PFSK-1 (cell line): ENCODE results near the gene EIF4E. TPM values are rescaled to one million over a fixed set of nuclear protein-coding genes. Genes with fewer than 3 reads are reported as not detected.
A peak's percentile ranks its signal among the peaks of the same experiment; 100 is the strongest.

ENCODE experiments used
- FOXP2 ChIP-seq: optimal IDR thresholded peaks from 2 replicates; pipeline ENCODE3; 2011; ENCODE audit warnings: borderline replicate concordance, control low read depth, inconsistent platforms; ENCODE audit not compliant: insufficient read depth; ENCODE audit errors: extremely low read length, extremely low read depth
- POLR2AphosphoS5 ChIP-seq: IDR thresholded peaks from 2 replicates; pipeline ENCODE4 v1.6.1; 2012; ENCODE audit warnings: low read depth, mild to moderate bottlenecking, control low read depth, low read length, moderate library complexity
- REST ChIP-seq, 2 experiments: IDR thresholded peaks; 2 replicates each; pipeline versions ENCODE4 v1.6.1 to v1.8.0; 2011 to 2012; ENCODE audit warnings: low read depth in 2 of 2, low read length in 2 of 2, control low read depth in 1 of 2, inconsistent platforms in 1 of 2, mild to moderate bottlenecking in 1 of 2, moderate library complexity in 1 of 2; ENCODE audit not compliant: insufficient read depth in 1 of 2
- SIN3A ChIP-seq: IDR thresholded peaks from 2 replicates; pipeline ENCODE4 v1.6.1; 2012; ENCODE audit warnings: mild to moderate bottlenecking, low read length, moderate library complexity, borderline replicate concordance; ENCODE audit not compliant: insufficient read depth
- TAF1 ChIP-seq: IDR thresholded peaks from 2 replicates; pipeline ENCODE4 v1.6.1; 2012; ENCODE audit warnings: low read length, control low read depth, borderline replicate concordance; ENCODE audit not compliant: insufficient read depth
- polyA plus RNA-seq: library from polyadenylated mRNA; unstranded; fragments of >200 nt; gene quantifications from one replicate; pipeline ENCODE4 v1.2.1, GENCODE V29; 2012; ENCODE audit warnings: low read depth, missing spikeins; ENCODE audit not compliant: insufficient read length

The EIF4E gene
- 23.2 TPM for polyA plus RNA-seq

- TF ChIP-seq TAF1 (peak; percentile 92; the same call in 1 of the 2 replicates), SIN3A (peak; percentile 51; the same call in 1 of the 2 replicates), REST (IDR thresholded peaks at IDR 0.05; ENCODE audit: insufficient read depth in 1 of 2, low read depth in 2 of 2, low read length in 2 of 2) (no peak; a peak in 1 of 4 replicates), FOXP2 (no peak), POLR2AphosphoS5 (peak; percentile 86)
These were observed at the start of gene EIF4E for GRCh38 chr4:98928505-98929340. Gene EIF4E, minus strand, starts transcription at chr4:98929133. Its CDS starts 21 bp downstream, at chr4:98929112.

- TF ChIP-seq REST (IDR thresholded peaks at IDR 0.05; ENCODE audit: insufficient read depth in 1 of 2, low read depth in 2 of 2, low read length in 2 of 2) (no peak), SIN3A (no peak), POLR2AphosphoS5 (no peak), FOXP2 (no peak), TAF1 (no peak)
These were observed 48.6 kb upstream of the EIF4E start for GRCh38 chr4:98977557-98977956.

GRCh38 chr4:98976716-98977115, 47.8 kb upstream of the EIF4E start:
- TF ChIP-seq REST (IDR thresholded peaks at IDR 0.05; ENCODE audit: insufficient read depth in 1 of 2, low read depth in 2 of 2, low read length in 2 of 2) (no peak), FOXP2 (no peak), TAF1 (no peak), POLR2AphosphoS5 (no peak), SIN3A (no peak)

GRCh38 chr4:98969878-98970785, 41.2 kb upstream of the EIF4E start:
- TF ChIP-seq SIN3A (no peak), FOXP2 (no peak), POLR2AphosphoS5 (no peak), REST (IDR thresholded peaks at IDR 0.05; ENCODE audit: insufficient read depth in 1 of 2, low read depth in 2 of 2, low read length in 2 of 2) (no peak), TAF1 (no peak)
